H1 (cell line): ENCODE measurements around the gene NCR2. TPM values are rescaled to one million over a fixed set of nuclear protein-coding genes. Genes with fewer than 3 reads are reported as not detected.

ENCODE experiments used
- CTCF ChIA-PET: fragments of 300-600 bp; sonication (Branson Sonifier 250); formaldehyde crosslinking; loops from one replicate; lab custom pipeline; 2021; ENCODE audit not compliant: partially characterized antibody; lab: Charles Lee
- POLR2A ChIA-PET: fragments of 300-600 bp; sonication (Branson Sonifier 250); formaldehyde crosslinking; loops from one replicate; lab custom pipeline; 2021; ENCODE audit warnings: inconsistent platforms; ENCODE audit not compliant: partially characterized antibody; lab: Charles Lee
- DNase-seq, 2 experiments: peaks; one replicate each; pipeline versions ENCODE4 v3.0.0 to v3.0.0-alpha.2; 2010 to 2022; ENCODE audit warnings: low spot score in 2 of 2, low read depth in 1 of 2, mixed read lengths in 1 of 2
- FAIRE-seq: peaks from 2 replicates; lab custom pipeline; 2011; peaks lifted over from hg19 to GRCh38; lab: Jason Lieb, UNC
- H2AFZ ChIP-seq: 2 replicates; pipeline ENCODE4 v1.8.1; 2012; ENCODE audit warnings: low read length, inconsistent platforms
- H2AK5ac ChIP-seq: 2 replicates; pipeline ENCODE4 v1.6.1; 2013; ENCODE audit warnings: low read depth, low read length
- H2BK120ac ChIP-seq: replicated peaks from 2 replicates; pipeline ENCODE3; 2013; ENCODE audit warnings: low read depth, low read length, inconsistent platforms
- H2BK12ac ChIP-seq: 2 replicates; pipeline ENCODE4 v1.6.1; 2013; ENCODE audit warnings: low read depth, low read length
- H2BK15ac ChIP-seq: 2 replicates; pipeline ENCODE4 v1.6.1; 2013; ENCODE audit warnings: low read length
- H2BK20ac ChIP-seq: 2 replicates; pipeline ENCODE4 v1.6.1; 2013; ENCODE audit warnings: low read length
- H2BK5ac ChIP-seq: 2 replicates; pipeline ENCODE4 v1.6.1; 2013; ENCODE audit warnings: low read depth, low read length
- H3K14ac ChIP-seq: 2 replicates; pipeline ENCODE4 v1.6.1; 2013; ENCODE audit warnings: inconsistent platforms; ENCODE audit not compliant: insufficient read length
- H3K18ac ChIP-seq: 2 replicates; pipeline ENCODE4 v1.6.1; 2013; ENCODE audit warnings: low read length; ENCODE audit errors: extremely low read depth
- H3K23ac ChIP-seq: 2 replicates; pipeline ENCODE4 v1.6.1; 2013; ENCODE audit warnings: inconsistent platforms; ENCODE audit not compliant: insufficient read length
- H3K23me2 ChIP-seq: 2 replicates; pipeline ENCODE4 v1.6.1; 2013; ENCODE audit warnings: low read depth, low read length
- H3K27ac ChIP-seq: 2 replicates; pipeline ENCODE4 v1.6.1; 2011; ENCODE audit warnings: low read depth, low read length, inconsistent platforms
- H3K27me3 ChIP-seq, 4 experiments: replicated peaks in 1 of 4; 1 replicate in 1 of 4; 2 replicates in 3 of 4; pipeline versions ENCODE4 v1.6.1 to v1.8.1; 2011 to 2013; ENCODE audit warnings: low read length in 3 of 4, mild to moderate bottlenecking in 3 of 4, inconsistent platforms in 2 of 4, mixed read lengths in 2 of 4, moderate library complexity in 1 of 4; ENCODE audit not compliant: control insufficient read depth in 3 of 4, insufficient read depth in 3 of 4; ENCODE audit errors: extremely low read depth in 1 of 4
- H3K36me3 ChIP-seq, 4 experiments: 2 replicates each; pipeline versions ENCODE4 v1.6.1 to v1.8.1; 2011 to 2013; ENCODE audit warnings: mild to moderate bottlenecking in 4 of 4, low read length in 3 of 4, moderate library complexity in 2 of 4, control low read depth in 1 of 4, inconsistent platforms in 1 of 4; ENCODE audit not compliant: insufficient read depth in 4 of 4, control insufficient read depth in 2 of 4
- H3K4ac ChIP-seq: replicated peaks from 2 replicates; pipeline ENCODE3; 2013; ENCODE audit warnings: low read length, low read depth, mixed read lengths, inconsistent platforms; ENCODE audit not compliant: insufficient read length
- H3K4me1 ChIP-seq, 4 experiments: replicated peaks in 1 of 4; 1 replicate in 1 of 4; 2 replicates in 3 of 4; pipeline versions ENCODE4 v1.6.1 to v1.8.1; 2011 to 2013; ENCODE audit warnings: low read length in 3 of 4, inconsistent platforms in 2 of 4, mixed read lengths in 1 of 4; ENCODE audit not compliant: insufficient read depth in 4 of 4, control insufficient read depth in 3 of 4
- H3K4me2 ChIP-seq, 2 experiments: 2 replicates each; pipeline versions ENCODE4 v1.6.1 to v1.8.1; 2011 to 2013; ENCODE audit warnings: low read depth in 2 of 2, low read length in 2 of 2, control low read depth in 1 of 2, inconsistent platforms in 1 of 2, mild to moderate bottlenecking in 1 of 2; ENCODE audit not compliant: insufficient read depth in 1 of 2
- H3K4me3 ChIP-seq, 4 experiments: fragments of 200-600, 300-600 bp in 1 of 4; sonication (generic), shearing (Covaris generic), sonication (Bioruptor Twin) in 1 of 4; 2 replicates each; pipeline versions ENCODE4 v1.5.1 to v1.8.1; 2011 to 2016; ENCODE audit warnings: low read length in 4 of 4, low read depth in 3 of 4, control low read depth in 2 of 4, inconsistent platforms in 2 of 4, mild to moderate bottlenecking in 2 of 4, mixed read lengths in 1 of 4, moderate library complexity in 1 of 4; ENCODE audit not compliant: insufficient read depth in 2 of 4; ENCODE audit errors: extremely low read depth in 1 of 4
- H3K56ac ChIP-seq: replicated peaks from 2 replicates; pipeline ENCODE3; 2013; ENCODE audit warnings: low read depth, mild to moderate bottlenecking, mixed read lengths, low read length, inconsistent platforms; ENCODE audit not compliant: insufficient read length
- H3K79me1 ChIP-seq: 2 replicates; pipeline ENCODE4 v1.6.1; 2013; ENCODE audit warnings: low read depth, low read length, control low read depth
- H3K79me2 ChIP-seq, 2 experiments: 2 replicates each; pipeline versions ENCODE4 v1.6.1 to v1.8.1; 2012 to 2013; ENCODE audit warnings: low read length in 2 of 2, mild to moderate bottlenecking in 2 of 2, inconsistent platforms in 1 of 2; ENCODE audit not compliant: insufficient read depth in 2 of 2, control insufficient read depth in 1 of 2
- H3K9ac ChIP-seq, 4 experiments: replicated peaks in 1 of 4; 1 replicate in 1 of 4; 2 replicates in 3 of 4; pipeline versions ENCODE4 v1.6.1 to v1.8.1; 2011 to 2013; ENCODE audit warnings: low read depth in 3 of 4, low read length in 3 of 4, control low read depth in 2 of 4, mild to moderate bottlenecking in 2 of 4, moderate library complexity in 2 of 4, inconsistent platforms in 1 of 4; ENCODE audit errors: extremely low read depth in 1 of 4
- H3K9me3 ChIP-seq, 2 experiments: 2 replicates each; pipeline versions ENCODE4 v1.6.1 to v1.8.1; 2012 to 2013; ENCODE audit warnings: mild to moderate bottlenecking in 2 of 2, moderate library complexity in 2 of 2, control low read depth in 1 of 2, inconsistent platforms in 1 of 2, low read depth in 1 of 2, low read length in 1 of 2, mixed read lengths in 1 of 2; ENCODE audit not compliant: insufficient read depth in 2 of 2
- H4K20me1 ChIP-seq, 2 experiments: replicated peaks in 1 of 2; 2 replicates each; pipeline versions ENCODE3 to v1.8.1; 2011 to 2013; ENCODE audit warnings: inconsistent platforms in 2 of 2, low read length in 2 of 2, mild to moderate bottlenecking in 1 of 2; ENCODE audit not compliant: insufficient read depth in 2 of 2, control insufficient read depth in 1 of 2
- H4K5ac ChIP-seq: 2 replicates; pipeline ENCODE4 v1.6.1; 2013; ENCODE audit warnings: low read length, low read depth, mixed read lengths, inconsistent platforms; ENCODE audit not compliant: insufficient read length
- H4K8ac ChIP-seq: 2 replicates; pipeline ENCODE4 v1.8.0; 2013; ENCODE audit warnings: mild to moderate bottlenecking, moderate library complexity, low read length, inconsistent platforms; ENCODE audit not compliant: insufficient read depth; ENCODE audit errors: extremely low read depth
- H4K91ac ChIP-seq: replicated peaks from 2 replicates; pipeline ENCODE3; 2013; ENCODE audit warnings: low read length, mixed read lengths, inconsistent platforms; ENCODE audit not compliant: insufficient read length
- GABPA ChIP-seq: IDR thresholded peaks from 2 replicates; pipeline ENCODE4 v1.6.1; 2011; ENCODE audit warnings: mild to moderate bottlenecking, low read length, moderate library complexity, borderline replicate concordance; ENCODE audit not compliant: insufficient read depth
- PHF8 ChIP-seq: fragments of 200-600 bp; sonication (generic); conservative IDR thresholded peaks from 2 replicates; pipeline ENCODE4 v1.7.1; 2012; ENCODE audit warnings: low read depth, mild to moderate bottlenecking, inconsistent platforms, low read length, moderate library complexity
- SUZ12 ChIP-seq: fragments of 200-600 bp; sonication (generic); IDR thresholded peaks from 2 replicates; pipeline ENCODE4 v1.6.1; 2012; ENCODE audit warnings: mild to moderate bottlenecking, inconsistent platforms, low read length, moderate library complexity, mixed read lengths
- WGBS, 2 experiments: shearing (Covaris generic) in 1 of 2; methylation state at CpG; one replicate each; pipeline versions ENCODE4 v1.1.6 to v1.1.7; 2013 to 2015; ENCODE audit warnings: low lambda C conversion rate in 2 of 2, mixed read lengths in 2 of 2, inconsistent platforms in 1 of 2, low coverage in 1 of 2, missing lambda C conversion rate in 1 of 2; ENCODE audit not compliant: insufficient replicate concordance in 2 of 2, insufficient coverage in 1 of 2, insufficient read length in 1 of 2; ENCODE audit errors: extremely low coverage in 1 of 2, missing lambda C conversion rate in 1 of 2; 5-methylcytosine and 5-hydroxymethylcytosine counted together
- polyA plus RNA-seq, 7 experiments: library from polyadenylated mRNA; depleted of rRNA in 3 of 7; stranded (reverse) in 5 of 7; unstranded in 2 of 7; fragments of >200 nt in 5 of 7; fragments of 200-250 nt in 2 of 7; gene quantifications; 1 replicate in 5 of 7; 2 replicates in 1 of 7; 4 replicates in 1 of 7; pipeline versions ENCODE4 v1.2.1 to v1.2.3, GENCODE V29; 2011 to 2013; ENCODE audit warnings: missing spikeins in 2 of 7, mixed read lengths in 2 of 7
- total RNA-seq: library from RNA; stranded (reverse); fragmentation: NEBNext Ultra II Directional; extraction: Animal tissue kit (Norgen Biotek cat#: 25700); gene quantifications from 2 replicates; pipeline ENCODE4 v1.2.1, GENCODE V29; 2021

The NCR2 gene
- total and polyA plus RNA-seq, 2 of the 8 experiments (the other 6 are each of a cell fraction or from before 2014, with no cell fraction given): not detected

DNA sequence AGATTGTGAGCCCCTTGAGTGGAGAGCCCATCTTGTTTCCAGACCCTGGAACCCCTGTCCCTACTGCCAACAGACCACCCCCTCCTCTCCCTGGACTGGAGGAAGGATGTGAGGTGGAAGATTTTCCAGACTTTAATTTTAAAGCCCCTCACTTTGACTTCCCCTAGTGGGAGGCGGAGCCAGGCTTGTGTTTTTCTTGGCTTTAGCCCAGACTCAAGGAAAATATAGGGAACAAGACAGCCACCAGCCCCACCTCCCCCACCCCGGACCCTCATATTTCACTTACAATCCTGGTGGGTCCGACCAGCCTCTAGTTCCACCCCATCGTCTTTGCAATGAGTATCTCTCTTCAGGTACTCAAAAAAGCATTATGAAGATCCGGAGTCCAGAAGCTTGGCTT, 40.8 kb downstream of the NCR2 start:
- Histone ChIP-seq H4K91ac (no peak overlapping the region), H2BK20ac (no peak overlapping the region), H2BK120ac (no peak overlapping the region), H2BK15ac (no peak overlapping the region), H3K9ac (no peak overlapping the region), H3K23me2 (peaks cover 22% of the 10 kb centered on the region), H3K27me3 (peaks cover 69 to 91% (median 84%) of the 10 kb centered on the region in 4 experiments), H3K56ac (no peak overlapping the region), H2AFZ (no peak overlapping the region), H4K20me1 (peaks cover 5 to 12% of the 10 kb centered on the region in 2 experiments), H3K4ac (no peak overlapping the region), H3K79me1 (no peaks in the 10 kb centered on the region), H4K5ac (no peak overlapping the region), H3K4me3 (peak overlapping the region in 1 of 4 experiments; percentile 54; a peak in 1 of 8 replicates), H2BK5ac (no peak overlapping the region), H3K27ac (no peak overlapping the region), H3K9me3 (no peaks in the 10 kb centered on the region), H2BK12ac (no peak overlapping the region), H3K4me1 (peaks cover 5 to 35% (median 25%) of the 10 kb centered on the region in 4 experiments), H3K36me3 (no peaks in the 10 kb centered on the region), H3K4me2 (peak overlapping the region; percentile 77 to 79; a peak in 3 of 4 replicates), H3K18ac (no peak overlapping the region), H4K8ac (no peak overlapping the region), H3K23ac (no peak overlapping the region), H2AK5ac (no peak overlapping the region), H3K14ac (no peak overlapping the region), H3K79me2 (no peaks in the 10 kb centered on the region)
- no peak for FAIRE-seq
- DNase-seq: no peak
- TF ChIP-seq GABPA (no peak), PHF8 (no peak), SUZ12 (no peak)
- WGBS, 2 experiments: 46% methylated on average over 5 of the region's 5 CpGs; no CpG with 5 or more reads in 1 of the 2 experiments
- CTCF ChIA-PET: interaction anchor here (1.0 to 12.5 kb wide), 7 partner anchors 8 to 226 kb away, joined by 3 to 238 read pairs (median 6); no protein-coding TSS in a partner anchor
- POLR2A ChIA-PET: interaction anchor here (0.9 kb wide), 1 partner anchor 50 kb away, joined by 3 read pairs; no protein-coding TSS in a partner anchor
